HEK293 (cell line): ENCODE measurements around the gene SIPA1.
A peak's percentile ranks its signal among the peaks of the same experiment; 100 is the strongest.

Source experiments
- EGR2 ChIP-seq: fragments of 450-650 bp; formaldehyde crosslinking; IDR thresholded peaks from 2 replicates; pipeline ENCODE4 v1.5.1; 2016; ENCODE audit warnings: low read depth, missing biosample characterization, missing genetic modification characterization
- ELK4 ChIP-seq: IDR thresholded peaks from 2 replicates; pipeline ENCODE4 v1.6.1; 2011; ENCODE audit warnings: mild to moderate bottlenecking, low read depth, low read length, borderline replicate concordance
- GLI4 ChIP-seq: fragments of 450-650 bp; formaldehyde crosslinking; IDR thresholded peaks from 2 replicates; pipeline ENCODE4 v1.5.1; 2016; ENCODE audit warnings: missing biosample characterization, missing genetic modification characterization
- GLIS1 ChIP-seq: fragments of 450-650 bp; formaldehyde crosslinking; IDR thresholded peaks from 2 replicates; pipeline ENCODE4 v1.5.1; 2016; ENCODE audit warnings: missing biosample characterization, missing genetic modification characterization
- GLIS2 ChIP-seq: fragments of 450-650 bp; formaldehyde crosslinking; IDR thresholded peaks from 2 replicates; pipeline ENCODE4 v1.5.1; 2016; ENCODE audit warnings: missing biosample characterization, missing genetic modification characterization
- HOXA7 ChIP-seq: sonication (generic); formaldehyde crosslinking; IDR thresholded peaks from 2 replicates; pipeline ENCODE4 v1.8.1; 2022; ENCODE audit warnings: missing genetic modification reagents, borderline replicate concordance
- HOXC10 ChIP-seq: sonication (generic); formaldehyde crosslinking; IDR thresholded peaks from 2 replicates; pipeline ENCODE4 v1.8.1; 2023; ENCODE audit warnings: mild to moderate bottlenecking, missing genetic modification reagents
- KLF17 ChIP-seq: fragments of 450-650 bp; formaldehyde crosslinking; IDR thresholded peaks from 2 replicates; pipeline ENCODE4 v1.5.1; 2016; ENCODE audit warnings: missing biosample characterization, missing genetic modification characterization
- PBX3 ChIP-seq: sonication (generic); formaldehyde crosslinking; IDR thresholded peaks from 2 replicates; pipeline ENCODE4 v1.8.1; 2022; ENCODE audit warnings: mild to moderate bottlenecking, moderate library complexity, missing genetic modification reagents
- SP2 ChIP-seq: fragments of 450-650 bp; formaldehyde crosslinking; IDR thresholded peaks from 2 replicates; pipeline ENCODE4 v1.5.1; 2016; ENCODE audit warnings: missing biosample characterization, missing genetic modification characterization
- TRIM28 ChIP-seq: IDR thresholded peaks from 2 replicates; pipeline ENCODE4 v1.6.1; 2011; ENCODE audit warnings: low read length, control low read depth, borderline replicate concordance
- ZBTB1 ChIP-seq: fragments of 450-650 bp; formaldehyde crosslinking; IDR thresholded peaks from 2 replicates; pipeline ENCODE4 v1.5.1; 2016; ENCODE audit warnings: missing biosample characterization, missing genetic modification characterization
- ZBTB20 ChIP-seq: fragments of 450-650 bp; formaldehyde crosslinking; IDR thresholded peaks from 2 replicates; pipeline ENCODE4 v1.5.1; 2016; ENCODE audit warnings: missing biosample characterization, missing genetic modification characterization
- ZBTB26 ChIP-seq: fragments of 450-650 bp; formaldehyde crosslinking; optimal IDR thresholded peaks from 2 replicates; pipeline ENCODE3; 2016; ENCODE audit warnings: missing biosample characterization, mild to moderate bottlenecking, missing genetic modification characterization
- ZNF121 ChIP-seq: fragments of 450-650 bp; formaldehyde crosslinking; IDR thresholded peaks from 2 replicates; pipeline ENCODE4 v1.5.1; 2016; ENCODE audit warnings: missing biosample characterization, missing genetic modification characterization
- ZNF133 ChIP-seq: fragments of 450-650 bp; formaldehyde crosslinking; IDR thresholded peaks from 2 replicates; pipeline ENCODE4 v1.5.1; 2016; ENCODE audit warnings: missing biosample characterization, missing genetic modification characterization
- ZNF155 ChIP-seq: fragments of 450-650 bp; formaldehyde crosslinking; IDR thresholded peaks from 2 replicates; pipeline ENCODE4 v1.5.1; 2016; ENCODE audit warnings: missing biosample characterization, missing genetic modification characterization
- ZNF23 ChIP-seq: fragments of 450-650 bp; formaldehyde crosslinking; IDR thresholded peaks from 2 replicates; pipeline ENCODE4 v1.5.1; 2016; ENCODE audit warnings: missing biosample characterization, missing genetic modification characterization, borderline replicate concordance
- ZNF239 ChIP-seq: fragments of 450-650 bp; formaldehyde crosslinking; IDR thresholded peaks from 2 replicates; pipeline ENCODE4 v1.5.1; 2016; ENCODE audit warnings: missing biosample characterization, missing genetic modification characterization
- ZNF292 ChIP-seq: fragments of 450-650 bp; formaldehyde crosslinking; IDR thresholded peaks from 2 replicates; pipeline ENCODE4 v1.5.1; 2016; ENCODE audit warnings: low read depth, missing biosample characterization, missing genetic modification characterization, borderline replicate concordance
- ZNF302 ChIP-seq: fragments of 450-650 bp; formaldehyde crosslinking; IDR thresholded peaks from 2 replicates; pipeline ENCODE4 v1.5.1; 2016; ENCODE audit warnings: missing biosample characterization, missing genetic modification characterization, low read depth
- ZNF324 ChIP-seq: fragments of 450-650 bp; formaldehyde crosslinking; IDR thresholded peaks from 2 replicates; pipeline ENCODE4 v1.5.1; 2016; ENCODE audit warnings: missing biosample characterization, missing genetic modification characterization
- ZNF335 ChIP-seq: fragments of 450-650 bp; formaldehyde crosslinking; conservative IDR thresholded peaks from 2 replicates; pipeline ENCODE4 v1.5.1; 2016; ENCODE audit warnings: missing biosample characterization, missing genetic modification characterization
- ZNF362 ChIP-seq: fragments of 450-650 bp; formaldehyde crosslinking; IDR thresholded peaks from 2 replicates; pipeline ENCODE4 v1.5.1; 2016; ENCODE audit warnings: missing biosample characterization, missing genetic modification characterization
- ZNF514 ChIP-seq: fragments of 450-650 bp; formaldehyde crosslinking; IDR thresholded peaks from 2 replicates; pipeline ENCODE4 v1.5.1; 2016; ENCODE audit warnings: missing biosample characterization, missing genetic modification characterization
- ZNF530 ChIP-seq: fragments of 450-650 bp; formaldehyde crosslinking; IDR thresholded peaks from 2 replicates; pipeline ENCODE4 v1.5.1; 2016; ENCODE audit warnings: low read depth, missing biosample characterization, missing genetic modification characterization
- ZNF549 ChIP-seq: fragments of 450-650 bp; IDR thresholded peaks from 2 replicates; pipeline ENCODE4 v1.5.1; 2018; ENCODE audit warnings: missing biosample characterization, missing genetic modification characterization, mild to moderate bottlenecking, inconsistent platforms, moderate library complexity
- ZNF561 ChIP-seq: fragments of 450-650 bp; IDR thresholded peaks from 2 replicates; pipeline ENCODE4 v1.5.1; 2018; ENCODE audit warnings: missing biosample characterization, missing genetic modification characterization, borderline replicate concordance
- ZNF76 ChIP-seq: fragments of 450-650 bp; formaldehyde crosslinking; IDR thresholded peaks from 2 replicates; pipeline ENCODE4; 2016; ENCODE audit warnings: low read depth, missing biosample characterization, missing genetic modification characterization, borderline replicate concordance
- ZNF776 ChIP-seq: fragments of 450-650 bp; formaldehyde crosslinking; IDR thresholded peaks from 2 replicates; pipeline ENCODE4 v1.5.0; 2017; ENCODE audit warnings: missing biosample characterization, missing genetic modification characterization, borderline replicate concordance
- ZSCAN18 ChIP-seq: fragments of 450-650 bp; formaldehyde crosslinking; IDR thresholded peaks from 2 replicates; pipeline ENCODE4 v1.5.1; 2016; ENCODE audit warnings: missing biosample characterization, missing genetic modification characterization
- ZSCAN4 ChIP-seq: fragments of 450-650 bp; formaldehyde crosslinking; IDR thresholded peaks from 2 replicates; pipeline ENCODE4 v1.5.1; 2017; ENCODE audit warnings: missing biosample characterization, missing genetic modification characterization

SIPA1 gene

GRCh38 chr11:65615229-65615949 lies 22.5 kb upstream of the SIPA1 start, which contains the start of gene PCNX3 (continued):
- no peak for TF ChIP-seq ZSCAN4
- peak; percentile 45 for TF ChIP-seq ZBTB26 (tag by site-specific recombination)
- TF ChIP-seq ZNF362, result no peak
- peak; percentile 88 for TF ChIP-seq ZNF335
- peak; percentile 94 for TF ChIP-seq PBX3 (CRISPR knock-in tag)
- TF ChIP-seq TRIM28, result no peak
- TF ChIP-seq ZBTB1 (tag by site-specific recombination), result 0 out of 2 replicates have a peak, but pooled peaks have one; percentile 22
- TF ChIP-seq ZNF133 (tag by site-specific recombination), result no peak
- TF ChIP-seq ZBTB20 (tag by site-specific recombination), result no peak
- no peak; the same call in 1 of the 2 replicates for TF ChIP-seq ELK4
- peak; percentile 96 for TF ChIP-seq SP2 (tag by site-specific recombination)
- 0 out of 2 replicates have a peak, but pooled peaks have one; percentile 21 for TF ChIP-seq KLF17 (tag by site-specific recombination)
- no peak for TF ChIP-seq ZNF776 (tag by site-specific recombination)
- TF ChIP-seq ZNF302 (tag by site-specific recombination), result no peak
- no peak for TF ChIP-seq ZNF514
- no peak for TF ChIP-seq GLI4 (tag by site-specific recombination)
- no peak for TF ChIP-seq ZNF239 (tag by site-specific recombination)
- 0 out of 2 replicates have a peak, but pooled peaks have one; percentile 30 for TF ChIP-seq ZNF561 (tag by site-specific recombination)
- no peak for TF ChIP-seq ZSCAN18 (tag by site-specific recombination)
- TF ChIP-seq ZNF121 (tag by site-specific recombination), result no peak
- TF ChIP-seq ZNF292 (tag by site-specific recombination), result no peak
- no peak for TF ChIP-seq ZNF155 (tag by site-specific recombination)
- TF ChIP-seq HOXA7, result no peak
- TF ChIP-seq ZNF324 (tag by site-specific recombination), result no peak
- TF ChIP-seq ZNF549 (tag by site-specific recombination), result no peak
- no peak for TF ChIP-seq ZNF530 (tag by site-specific recombination)
- no peak for TF ChIP-seq ZNF23 (tag by site-specific recombination)
- no peak for TF ChIP-seq EGR2 (tag by site-specific recombination)
- TF ChIP-seq HOXC10 (CRISPR knock-in tag), result no peak
- peak; percentile 22; the same call in 1 of the 2 replicates for TF ChIP-seq GLIS1 (tag by site-specific recombination)
- peak; percentile 37; the same call in 1 of the 2 replicates for TF ChIP-seq GLIS2 (tag by site-specific recombination)
- peak; percentile 68; the same call in 1 of the 2 replicates for TF ChIP-seq ZNF76
